BJ (cell line): ENCODE data around the gene TRAIP. TPM values are rescaled to one million over a fixed set of nuclear protein-coding genes. Genes with fewer than 3 reads are reported as not detected.

Experiments
- CTCF ChIA-PET: fragments of 350-600 bp; formaldehyde crosslinking; extraction: SDS; loops from one replicate; lab custom pipeline; 2021; ENCODE audit warnings: antibody characterized with exemption, inconsistent platforms; lab: Yijun Ruan, JAX
- POLR2A ChIA-PET: fragments of 300-600 bp; sonication (Branson Sonifier 250); formaldehyde crosslinking; extraction: SDS; loops from one replicate; lab custom pipeline; 2021; ENCODE audit warnings: antibody characterized with exemption; lab: Charles Lee
- DNase-seq: peaks from one replicate; pipeline ENCODE4 v3.0.0-alpha.2; 2011; ENCODE audit warnings: low read depth
- H3K27me3 ChIP-seq: 2 replicates; pipeline ENCODE4 v1.6.0; 2011; ENCODE audit warnings: low read length; ENCODE audit not compliant: control insufficient read depth, insufficient read depth
- H3K36me3 ChIP-seq: 2 replicates; pipeline ENCODE4 v1.5.1; 2011; ENCODE audit warnings: low read length; ENCODE audit not compliant: control insufficient read depth, insufficient read depth
- H3K4me3 ChIP-seq: 2 replicates; pipeline ENCODE4 v1.5.1; 2011; ENCODE audit warnings: low read depth, mild to moderate bottlenecking, control low read depth, low read length
- CTCF ChIP-seq: IDR thresholded peaks from 2 replicates; pipeline ENCODE4 v1.5.1; 2011; ENCODE audit warnings: low read depth, mild to moderate bottlenecking, control low read depth, inconsistent platforms, low read length, moderate library complexity; ENCODE audit not compliant: insufficient read depth
- polyA plus RNA-seq: library from polyadenylated mRNA; depleted of rRNA; stranded (reverse); fragments of >200 nt; gene quantifications from 2 replicates; pipeline ENCODE4 v1.2.3, GENCODE V29; 2011

TRAIP gene
- polyA plus RNA-seq, 1 experiment = 5.8 TPM

GRCh38 chr3:49867871-49868321 is 11.5 kb upstream of the TRAIP start:
- H3K27me3 ChIP-seq = peaks cover 44% of the 10 kb centered on the region
- CTCF ChIA-PET = interaction anchor here (1.0 to 1.5 kb wide), 2 partner anchors 13 to 65 kb away, joined by 4 to 7 read pairs; partner anchors contain the start of gene INKA1
- TF ChIP-seq CTCF = no peak
- no peak overlapping the region for H3K4me3 ChIP-seq
- H3K36me3 ChIP-seq = no peaks in the 10 kb centered on the region
- DNase-seq = no peak
- POLR2A ChIA-PET = no interaction called here

- Histone ChIP-seq H3K27me3 (peaks cover 44% of the 10 kb centered on the region), H3K4me3 (no peak overlapping the region), H3K36me3 (no peaks in the 10 kb centered on the region)
- no peak for DNase-seq
- CTCF ChIA-PET = interaction anchor here (0.6 to 1.5 kb wide), 3 partner anchors 13 to 799 kb away, joined by 3 to 7 read pairs (median 4); partner anchors contain the start of gene INKA1
- POLR2A ChIA-PET = no interaction called here
- TF ChIP-seq CTCF = no peak
Observed at GRCh38 chr3:49867400-49867799, 11.0 kb upstream of the TRAIP start.

- ChIA-PET CTCF (no interaction called here), POLR2A (no interaction called here)
- DNase-seq = no peak
- no peak for TF ChIP-seq CTCF
- Histone ChIP-seq H3K27me3 (peaks cover 37% of the 10 kb centered on the region), H3K4me3 (no peak overlapping the region), H3K36me3 (no peaks in the 10 kb centered on the region)
Observed at GRCh38 chr3:49865198-49865784, 8.9 kb upstream of the TRAIP start.

GRCh38 chr3:49864505-49864904 is 8.1 kb upstream of the TRAIP start:
- ChIA-PET POLR2A (no interaction called here), CTCF (interaction anchor here (1.1 kb wide), 1 partner anchor 9 kb away, joined by 4 read pairs; no protein-coding TSS in a partner anchor)
- TF ChIP-seq CTCF = no peak
- Histone ChIP-seq H3K27me3 (peaks cover 31% of the 10 kb centered on the region), H3K4me3 (no peak overlapping the region), H3K36me3 (no peaks in the 10 kb centered on the region)
- DNase-seq = no peak

- CTCF ChIA-PET = no interaction called here
Observed at GRCh38 chr3:49859576-49860305, 3.4 kb upstream of the TRAIP start.

More at GRCh38 chr3:49859576-49860305, 3.4 kb upstream of the TRAIP start:
- TF ChIP-seq CTCF = no peak
- H3K36me3 ChIP-seq = no peaks in the 10 kb centered on the region
- no peak for DNase-seq
- POLR2A ChIA-PET = no interaction called here
- H3K27me3 ChIP-seq = peaks cover 7% of the 10 kb centered on the region
- no peak overlapping the region for H3K4me3 ChIP-seq
